GM18861 (cell line): ENCODE results near the gene KRT33B.
"Not testable (repeated sequence)": the region's sequence is repeated elsewhere in the genome, so short reads cannot be mapped to it uniquely, and the experiment has no call there.

Source experiments
- ATAC-seq: cut with Tn5 transposase; IDR thresholded peaks from one replicate; pipeline ENCODE4 v1.9.1; 2021; ENCODE audit not compliant: unreplicated experiment

KRT33B gene

GRCh38 chr17:41350381-41350878 is 19.2 kb downstream of the KRT33B start, which contains the start of gene KRT33A:
Gene KRT33A, minus strand, starts transcription at chr17:41350828. Its CDS starts 61 bp downstream, at chr17:41350767.
- not testable (repeated sequence) for ATAC-seq

DNA sequence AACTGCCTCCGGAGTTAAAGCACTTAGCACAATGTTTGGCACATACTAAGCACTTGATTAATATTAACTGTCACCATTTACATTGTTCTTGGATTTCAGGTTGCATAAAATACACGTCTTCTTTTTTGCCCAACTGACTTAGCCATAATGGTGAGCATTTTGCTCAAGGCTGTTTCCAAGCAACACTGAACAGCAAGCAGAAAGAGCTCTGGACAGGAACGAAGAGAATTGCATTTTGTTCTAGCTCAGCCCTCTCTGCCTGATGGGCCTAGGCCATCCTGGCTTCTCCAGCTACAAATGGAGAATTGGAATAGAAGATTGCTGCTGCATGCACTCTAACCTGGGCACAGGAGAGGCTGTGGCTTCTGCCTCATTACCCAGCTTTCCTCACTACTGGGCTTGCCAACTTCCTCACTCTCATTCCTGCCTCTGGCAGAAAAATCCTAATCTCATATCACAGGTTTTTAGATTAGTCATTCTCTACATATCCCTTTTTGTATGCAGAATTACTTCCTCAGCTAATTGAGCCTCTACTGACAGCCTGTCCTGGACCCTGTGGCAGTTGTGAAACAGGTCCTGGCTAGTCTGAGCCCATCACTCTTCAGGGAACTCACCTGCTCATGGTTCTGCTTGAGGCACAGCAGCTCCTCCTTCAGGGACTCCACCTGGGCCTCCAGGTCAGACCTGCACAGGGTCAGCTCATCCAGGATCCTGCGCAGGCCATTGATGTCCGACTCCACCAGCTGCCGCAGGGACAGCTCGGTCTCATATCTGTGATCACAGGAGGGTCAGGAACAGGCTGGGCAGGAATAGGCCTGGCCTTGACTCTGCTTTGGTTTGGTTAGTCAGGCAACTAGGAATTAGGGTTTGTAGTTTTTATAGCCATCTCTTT is 21.5 kb downstream of the KRT33B start:
- no peak for ATAC-seq

DNA sequence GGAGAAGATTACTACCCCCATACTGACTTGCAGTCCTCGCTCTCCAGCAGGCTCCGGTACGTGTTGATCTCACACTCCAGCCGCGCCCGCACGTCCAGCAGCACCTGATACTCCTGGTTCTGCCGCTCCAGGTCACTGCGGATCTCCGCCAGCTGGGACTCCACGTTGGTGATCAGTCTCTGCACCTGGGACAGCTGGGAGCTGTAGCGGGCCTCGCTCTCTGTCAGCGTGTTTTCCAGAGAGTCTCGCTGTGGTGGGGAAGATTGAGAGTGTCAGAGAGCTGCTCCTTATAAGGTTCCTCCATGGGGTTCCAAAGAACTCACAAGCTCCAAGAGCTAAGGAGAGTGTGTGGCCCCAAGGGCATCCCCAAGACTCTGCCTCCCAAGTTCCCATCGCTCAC is 23.2 kb downstream of the KRT33B start:
- not testable (repeated sequence) for ATAC-seq

DNA sequence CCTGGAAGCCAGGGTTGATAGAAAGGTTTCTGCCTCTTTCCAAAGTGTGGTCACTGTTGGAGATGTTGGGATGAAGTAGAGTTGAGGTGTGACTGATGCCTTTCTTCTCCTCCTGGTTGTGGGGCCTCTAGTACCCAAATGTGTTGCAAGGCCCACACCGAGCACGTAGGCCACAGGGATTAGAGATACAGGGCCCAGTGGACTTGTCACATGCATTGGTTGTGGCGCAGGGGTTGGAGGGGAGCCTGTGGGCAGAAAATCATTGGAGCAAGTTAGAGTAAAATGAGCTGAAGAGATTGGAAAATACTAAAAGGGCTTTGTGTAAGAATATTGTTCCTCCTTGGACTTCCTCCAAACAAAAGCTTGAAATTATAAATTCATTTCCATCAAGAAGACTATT is 23.6 kb downstream of the KRT33B start:
- no peak for ATAC-seq

- ATAC-seq: no peak
Measured at GRCh38 chr17:41343029-41343428, 26.6 kb downstream of the KRT33B start.

DNA sequence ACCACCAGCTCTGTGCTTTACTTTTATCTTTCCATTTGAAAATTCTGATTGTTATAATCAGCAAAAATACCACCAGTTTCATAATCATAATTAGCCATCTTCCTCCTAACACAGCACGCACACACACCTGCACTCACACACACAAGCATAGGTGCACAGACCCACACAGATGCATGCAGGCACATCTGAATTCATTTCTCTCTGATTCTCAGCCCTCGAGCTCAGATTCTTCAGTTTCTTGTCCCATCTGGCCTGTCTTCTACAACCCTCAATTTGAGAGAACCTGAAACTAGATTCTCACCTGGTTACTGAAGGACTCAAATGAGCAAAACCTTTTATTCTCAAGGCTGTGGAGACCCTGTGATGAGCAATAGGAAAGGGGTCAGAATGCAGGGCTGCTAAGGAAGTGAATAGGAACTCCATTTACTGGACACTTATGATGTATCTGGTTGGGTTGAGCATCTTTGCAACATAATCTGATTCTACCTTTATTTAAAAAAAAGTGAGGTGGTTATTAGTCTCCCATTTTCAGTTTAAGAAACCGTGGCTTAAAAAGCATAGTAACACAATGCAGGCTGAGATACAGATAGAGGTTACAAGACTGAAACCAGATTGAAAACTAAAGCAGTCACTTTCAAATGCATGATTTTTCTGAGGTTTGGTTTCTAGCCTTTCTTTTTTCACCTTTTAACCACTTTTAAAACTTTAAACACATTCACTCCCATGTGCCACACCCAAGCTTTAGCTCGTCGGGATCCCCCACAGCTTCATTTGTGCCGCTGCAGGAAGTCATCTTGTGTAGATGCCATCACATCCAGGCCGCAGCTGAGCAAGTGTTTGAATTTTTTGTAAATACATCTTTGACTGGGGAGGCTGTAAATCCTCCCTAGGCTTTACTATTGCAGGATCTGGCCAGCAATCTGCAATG is 28.4 kb downstream of the KRT33B start:
- ATAC-seq: peak; percentile 20

- ATAC-seq: peak; percentile 31
Measured at GRCh38 chr17:41340494-41340893, 29.1 kb downstream of the KRT33B start.

- no peak for ATAC-seq
Measured at GRCh38 chr17:41339571-41340172, 29.9 kb downstream of the KRT33B start.

DNA sequence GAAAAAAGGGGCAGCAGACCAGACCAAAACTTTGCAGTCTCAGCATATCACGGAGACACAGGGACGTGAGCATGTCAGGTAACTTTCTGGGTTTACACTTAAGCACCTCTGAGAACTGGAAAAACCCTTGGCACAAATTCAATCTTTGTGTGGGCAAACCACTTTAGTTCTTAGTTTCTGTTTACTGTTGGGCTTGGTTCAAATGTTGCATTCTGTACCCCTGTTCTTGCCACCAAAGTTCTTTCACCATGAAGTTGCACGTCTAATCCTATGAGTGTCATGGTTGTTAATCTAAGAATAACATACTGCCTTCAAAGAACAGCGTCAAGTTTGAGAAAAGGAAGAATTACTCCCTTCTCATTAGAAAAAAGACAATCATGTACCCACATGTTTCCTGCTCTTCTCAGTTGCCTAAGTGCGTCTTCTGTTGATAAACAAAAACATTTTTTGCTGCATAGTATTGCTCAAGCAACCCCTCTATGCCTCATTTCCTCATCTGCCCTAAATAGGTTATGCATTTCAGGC is 30.6 kb downstream of the KRT33B start:
- ATAC-seq: peak; percentile 37

GRCh38 chr17:41335747-41336146 is 33.9 kb downstream of the KRT33B start:
- ATAC-seq: no peak

- no peak for ATAC-seq
Measured at GRCh38 chr17:41334385-41335305, 35.0 kb downstream of the KRT33B start.

- no peak for ATAC-seq
Measured at GRCh38 chr17:41333836-41334235, 35.8 kb downstream of the KRT33B start.

GRCh38 chr17:41333098-41333497 is 36.5 kb downstream of the KRT33B start:
- no peak for ATAC-seq

GRCh38 chr17:41332239-41332638 is 37.4 kb downstream of the KRT33B start:
- ATAC-seq: no peak

- ATAC-seq: no peak
Measured at GRCh38 chr17:41331606-41332005, 38.0 kb downstream of the KRT33B start.

- no peak for ATAC-seq
Measured at GRCh38 chr17:41329279-41329948, 40.2 kb downstream of the KRT33B start.

- no peak for ATAC-seq
Measured at GRCh38 chr17:41328207-41328606, 41.4 kb downstream of the KRT33B start.

DNA sequence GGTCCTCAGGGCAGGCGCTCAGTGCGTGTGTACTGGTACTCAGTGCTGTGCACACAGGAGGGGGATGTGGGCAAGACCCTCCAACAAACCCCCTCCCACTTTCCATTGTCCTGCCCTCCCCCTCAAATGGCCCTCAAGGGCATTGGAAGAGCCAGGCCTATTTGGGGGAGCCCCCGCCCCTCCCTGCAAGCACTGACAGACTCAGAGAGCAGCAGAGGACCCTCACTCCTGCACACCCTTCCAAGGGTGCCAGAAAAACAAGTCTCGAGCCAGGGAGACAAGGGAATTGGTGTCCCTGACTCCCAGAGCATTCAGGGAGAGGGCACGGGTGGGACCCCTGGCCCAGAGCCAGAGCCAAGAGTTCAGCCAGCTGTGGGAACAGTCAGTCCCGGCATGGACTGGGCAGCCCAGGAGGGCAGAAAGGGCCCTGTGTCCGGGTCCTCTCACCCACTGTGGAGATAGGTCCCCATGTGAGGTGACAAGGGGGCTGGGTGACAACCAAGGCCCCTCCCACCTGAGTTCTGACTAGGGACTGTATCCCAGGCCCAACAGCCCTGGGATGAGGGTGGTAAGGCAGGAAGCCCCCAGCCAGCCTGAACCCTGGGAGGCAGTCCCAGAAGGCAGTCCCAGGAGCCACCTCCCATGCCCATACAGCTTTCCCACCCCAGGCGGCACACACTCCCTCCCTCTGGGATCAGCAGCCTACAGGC is 42.0 kb downstream of the KRT33B start:
- no peak for ATAC-seq
